Osteoblast (primary cell): ENCODE measurements around the gene PXMP4. TPM values are rescaled to one million over a fixed set of nuclear protein-coding genes. Genes with fewer than 3 reads are reported as not detected.

Source experiments
- DNase-seq: peaks from one replicate; pipeline ENCODE4 v3.0.0; 2011; ENCODE audit warnings: low spot score, mixed read lengths; ENCODE audit not compliant: insufficient read length; ENCODE audit errors: missing footprints
- H2AFZ ChIP-seq: 2 replicates; pipeline ENCODE4 v1.6.0; 2011; ENCODE audit warnings: mild to moderate bottlenecking, low read length
- H3K27ac ChIP-seq: 2 replicates; pipeline ENCODE4 v1.5.1; 2011; ENCODE audit warnings: mild to moderate bottlenecking, low read depth, low read length, moderate library complexity
- H3K27me3 ChIP-seq: 2 replicates; pipeline ENCODE4 v1.6.0; 2012; ENCODE audit warnings: mild to moderate bottlenecking, control low read depth, inconsistent platforms, low read length, moderate library complexity; ENCODE audit not compliant: insufficient read depth
- H3K36me3 ChIP-seq: 2 replicates; pipeline ENCODE4 v1.5.1; 2011; ENCODE audit warnings: mild to moderate bottlenecking, low read length, control low read depth, moderate library complexity; ENCODE audit not compliant: insufficient read depth
- H3K4me1 ChIP-seq: 2 replicates; pipeline ENCODE4 v1.5.1; 2011; ENCODE audit warnings: mild to moderate bottlenecking, low read length, control low read depth, moderate library complexity; ENCODE audit not compliant: insufficient read depth
- H3K4me2 ChIP-seq: 2 replicates; pipeline ENCODE4 v1.6.0; 2011; ENCODE audit warnings: mild to moderate bottlenecking, low read length; ENCODE audit not compliant: insufficient read depth
- H3K4me3 ChIP-seq: fragments of 200-600 bp; sonication (generic); 3 replicates; pipeline ENCODE4 v1.5.1; 2012; ENCODE audit warnings: mild to moderate bottlenecking, low read length, inconsistent platforms; ENCODE audit not compliant: insufficient read depth
- H3K79me2 ChIP-seq: 2 replicates; pipeline ENCODE4 v1.6.0; 2012; ENCODE audit warnings: mild to moderate bottlenecking, low read length, control low read depth, inconsistent platforms; ENCODE audit not compliant: insufficient read depth
- H3K9me3 ChIP-seq: 2 replicates; pipeline ENCODE4 v1.5.1; 2011; ENCODE audit warnings: low read depth, low read length, control low read depth
- H4K20me1 ChIP-seq: 2 replicates; pipeline ENCODE4 v1.6.0; 2012; ENCODE audit warnings: mild to moderate bottlenecking, low read length, control low read depth; ENCODE audit not compliant: insufficient read depth
- total RNA-seq: library from RNA; depleted of rRNA; stranded (reverse); fragments of >200 nt; gene quantifications from 2 replicates; pipeline ENCODE4 v1.2.3, GENCODE V29; 2012
- TF ChIP-seq, protein P1 (sequence below): IDR thresholded peaks from 2 replicates; pipeline ENCODE4 v1.5.1; 2011; ENCODE audit warnings: mild to moderate bottlenecking, low read depth, low read length, moderate library complexity; ENCODE audit errors: extremely low read depth

The PXMP4 gene
- total RNA-seq, 1 donor: 5.1 TPM

DNA sequence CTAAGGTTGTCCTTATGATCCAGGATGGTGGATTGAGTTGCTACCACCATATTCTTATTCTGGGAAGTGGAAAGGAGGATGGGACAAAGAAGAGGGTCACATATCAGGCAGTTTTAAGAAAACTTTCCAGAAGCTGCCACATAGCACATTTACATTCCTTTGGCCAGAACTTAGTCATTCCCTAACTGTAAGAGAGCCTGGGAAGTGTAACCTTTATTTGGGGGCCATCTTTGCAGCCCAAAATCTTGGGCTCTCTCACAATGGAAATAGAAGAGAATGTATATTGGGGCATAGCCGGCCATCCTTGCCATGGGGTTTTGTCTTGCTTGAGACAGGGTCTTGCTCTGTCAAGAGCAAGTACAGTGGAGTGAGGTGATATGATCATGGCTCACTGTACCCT, 20.1 kb upstream of the PXMP4 start:
- no peak overlapping the region for H3K27ac ChIP-seq

GRCh38 chr20:33739493-33739892, 19.4 kb upstream of the PXMP4 start:
- peaks cover 2% of the 10 kb centered on the region for H3K4me1 ChIP-seq
- TF ChIP-seq, protein P1, sequence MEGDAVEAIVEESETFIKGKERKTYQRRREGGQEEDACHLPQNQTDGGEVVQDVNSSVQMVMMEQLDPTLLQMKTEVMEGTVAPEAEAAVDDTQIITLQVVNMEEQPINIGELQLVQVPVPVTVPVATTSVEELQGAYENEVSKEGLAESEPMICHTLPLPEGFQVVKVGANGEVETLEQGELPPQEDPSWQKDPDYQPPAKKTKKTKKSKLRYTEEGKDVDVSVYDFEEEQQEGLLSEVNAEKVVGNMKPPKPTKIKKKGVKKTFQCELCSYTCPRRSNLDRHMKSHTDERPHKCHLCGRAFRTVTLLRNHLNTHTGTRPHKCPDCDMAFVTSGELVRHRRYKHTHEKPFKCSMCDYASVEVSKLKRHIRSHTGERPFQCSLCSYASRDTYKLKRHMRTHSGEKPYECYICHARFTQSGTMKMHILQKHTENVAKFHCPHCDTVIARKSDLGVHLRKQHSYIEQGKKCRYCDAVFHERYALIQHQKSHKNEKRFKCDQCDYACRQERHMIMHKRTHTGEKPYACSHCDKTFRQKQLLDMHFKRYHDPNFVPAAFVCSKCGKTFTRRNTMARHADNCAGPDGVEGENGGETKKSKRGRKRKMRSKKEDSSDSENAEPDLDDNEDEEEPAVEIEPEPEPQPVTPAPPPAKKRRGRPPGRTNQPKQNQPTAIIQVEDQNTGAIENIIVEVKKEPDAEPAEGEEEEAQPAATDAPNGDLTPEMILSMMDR: no peak
- peaks cover 2% of the 10 kb centered on the region for H3K9me3 ChIP-seq
- no peak overlapping the region for H3K27ac ChIP-seq
- H3K27me3 ChIP-seq: no peaks in the 10 kb centered on the region
- no peaks in the 10 kb centered on the region for H4K20me1 ChIP-seq
- no peaks in the 10 kb centered on the region for H3K36me3 ChIP-seq
- no peak overlapping the region for H2AFZ ChIP-seq
- H3K4me3 ChIP-seq: no peak overlapping the region
- no peak overlapping the region for H3K4me2 ChIP-seq
- DNase-seq: no peak
- H3K79me2 ChIP-seq: peaks cover 7% of the 10 kb centered on the region

More for the DNA sequence above, 20.1 kb upstream of the PXMP4 start:
- no peak overlapping the region for H3K4me3 ChIP-seq
- no peaks in the 10 kb centered on the region for H3K27me3 ChIP-seq
- H3K79me2 ChIP-seq: peaks cover 6% of the 10 kb centered on the region
- peak; percentile 70 for DNase-seq
- H3K4me1 ChIP-seq: no peaks in the 10 kb centered on the region
- no peaks in the 10 kb centered on the region for H4K20me1 ChIP-seq
- H3K4me2 ChIP-seq: no peak overlapping the region
- peaks cover 2% of the 10 kb centered on the region for H3K9me3 ChIP-seq
- no peaks in the 10 kb centered on the region for H3K36me3 ChIP-seq
- H2AFZ ChIP-seq: no peak overlapping the region
- TF ChIP-seq, protein P1: no peak

DNA sequence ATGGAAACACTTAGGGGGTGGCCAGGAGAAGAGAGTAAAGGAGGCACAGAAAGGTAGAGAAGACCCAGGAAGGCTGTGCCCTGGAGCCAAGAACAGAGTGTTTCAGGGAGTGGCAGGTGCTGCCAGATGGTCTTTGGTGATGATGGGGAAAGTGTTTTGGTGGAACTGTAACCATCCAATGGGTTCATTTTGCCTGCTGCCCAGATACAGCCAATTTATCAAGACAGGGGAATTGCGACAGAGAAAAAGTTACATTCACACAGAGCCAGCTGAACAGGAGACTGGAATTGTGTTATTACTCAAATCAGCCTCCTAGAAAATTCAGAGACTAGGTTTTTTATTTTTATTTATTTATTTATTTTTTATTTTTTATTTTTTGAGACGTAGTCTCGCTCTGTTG, 16.9 kb upstream of the PXMP4 start:
- DNase-seq: no peak
- TF ChIP-seq, protein P1: no peak
- H4K20me1 ChIP-seq: no peaks in the 10 kb centered on the region
- H3K36me3 ChIP-seq: no peaks in the 10 kb centered on the region
- H3K79me2 ChIP-seq: peaks cover 10% of the 10 kb centered on the region
- peaks cover 22% of the 10 kb centered on the region for H3K4me1 ChIP-seq
- H3K27ac ChIP-seq: no peak overlapping the region
- no peak overlapping the region for H2AFZ ChIP-seq
- H3K4me2 ChIP-seq: no peak overlapping the region
- H3K4me3 ChIP-seq: no peak overlapping the region
- H3K27me3 ChIP-seq: no peaks in the 10 kb centered on the region
- peaks cover 2% of the 10 kb centered on the region for H3K9me3 ChIP-seq

DNA sequence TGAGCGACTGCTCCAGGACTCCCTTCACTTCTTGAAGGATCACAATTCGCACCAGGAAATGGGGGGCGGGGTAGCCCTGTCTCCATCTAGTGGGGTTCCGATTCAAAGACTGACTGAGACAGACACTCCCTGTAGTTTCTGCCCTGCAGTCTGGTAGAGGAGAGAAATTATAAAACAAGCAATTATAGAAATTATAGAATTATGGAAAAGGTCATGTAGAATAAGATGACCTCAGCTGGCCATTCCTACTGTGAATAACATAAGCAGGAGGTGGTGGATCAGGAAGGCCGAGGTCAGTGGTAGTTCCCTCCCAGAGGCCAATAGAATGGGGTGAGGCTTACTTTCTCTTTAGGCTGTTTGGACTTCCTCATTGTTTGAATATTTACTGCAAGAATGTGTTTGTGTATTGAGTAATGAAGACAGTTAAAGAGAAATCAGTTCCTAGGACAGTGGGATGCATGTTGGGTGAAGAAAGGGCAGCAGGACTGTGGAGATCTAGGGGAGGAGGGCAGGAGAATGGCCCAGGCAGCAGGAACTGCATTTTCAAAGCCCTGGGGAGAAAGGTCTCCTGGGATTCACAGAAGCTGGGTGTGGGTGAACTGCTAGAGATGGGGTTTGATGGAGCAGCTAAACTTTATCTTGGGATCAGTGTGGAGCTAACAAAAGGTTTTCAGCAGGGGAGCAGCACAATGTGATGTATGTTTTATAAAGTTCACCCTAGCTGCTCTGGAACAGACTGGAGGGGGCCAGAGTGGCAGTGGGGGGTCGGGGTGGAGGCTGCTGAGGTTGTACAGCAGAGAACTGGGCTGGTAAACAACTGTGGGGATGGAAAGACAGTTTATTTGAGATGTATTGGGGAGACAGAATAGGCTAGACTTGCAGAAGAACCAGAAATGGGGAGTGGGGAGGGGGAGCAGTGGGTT, 13.8 kb upstream of the PXMP4 start:
- H3K27me3 ChIP-seq: no peaks in the 10 kb centered on the region
- peaks cover 28% of the 10 kb centered on the region for H3K4me1 ChIP-seq
- H4K20me1 ChIP-seq: no peaks in the 10 kb centered on the region
- peak; percentile 88 for DNase-seq
- H2AFZ ChIP-seq: peak overlapping the region; percentile 20
- peak overlapping the region; percentile 44 for H3K27ac ChIP-seq
- peaks cover 2% of the 10 kb centered on the region for H3K9me3 ChIP-seq
- TF ChIP-seq, protein P1: no peak
- no peaks in the 10 kb centered on the region for H3K36me3 ChIP-seq
- peak overlapping the region; percentile 68 for H3K4me2 ChIP-seq
- H3K4me3 ChIP-seq: peak overlapping the region; percentile 6
- peaks cover 7% of the 10 kb centered on the region for H3K79me2 ChIP-seq
